Measurements from ENCODE around the gene RIPK1. TPM values are rescaled to one million over a fixed set of nuclear protein-coding genes. Genes with fewer than 3 reads are reported as not detected.
A peak's percentile ranks its signal among the peaks of the same experiment; 100 is the strongest.

Gene RIPK1
- total and polyA plus RNA-seq, 9 of the 15 experiments (the other 6 are each of a cell fraction or from before 2014, with no cell fraction given), result 3.8 to 24.9 (median 17.7) TPM

DNA sequence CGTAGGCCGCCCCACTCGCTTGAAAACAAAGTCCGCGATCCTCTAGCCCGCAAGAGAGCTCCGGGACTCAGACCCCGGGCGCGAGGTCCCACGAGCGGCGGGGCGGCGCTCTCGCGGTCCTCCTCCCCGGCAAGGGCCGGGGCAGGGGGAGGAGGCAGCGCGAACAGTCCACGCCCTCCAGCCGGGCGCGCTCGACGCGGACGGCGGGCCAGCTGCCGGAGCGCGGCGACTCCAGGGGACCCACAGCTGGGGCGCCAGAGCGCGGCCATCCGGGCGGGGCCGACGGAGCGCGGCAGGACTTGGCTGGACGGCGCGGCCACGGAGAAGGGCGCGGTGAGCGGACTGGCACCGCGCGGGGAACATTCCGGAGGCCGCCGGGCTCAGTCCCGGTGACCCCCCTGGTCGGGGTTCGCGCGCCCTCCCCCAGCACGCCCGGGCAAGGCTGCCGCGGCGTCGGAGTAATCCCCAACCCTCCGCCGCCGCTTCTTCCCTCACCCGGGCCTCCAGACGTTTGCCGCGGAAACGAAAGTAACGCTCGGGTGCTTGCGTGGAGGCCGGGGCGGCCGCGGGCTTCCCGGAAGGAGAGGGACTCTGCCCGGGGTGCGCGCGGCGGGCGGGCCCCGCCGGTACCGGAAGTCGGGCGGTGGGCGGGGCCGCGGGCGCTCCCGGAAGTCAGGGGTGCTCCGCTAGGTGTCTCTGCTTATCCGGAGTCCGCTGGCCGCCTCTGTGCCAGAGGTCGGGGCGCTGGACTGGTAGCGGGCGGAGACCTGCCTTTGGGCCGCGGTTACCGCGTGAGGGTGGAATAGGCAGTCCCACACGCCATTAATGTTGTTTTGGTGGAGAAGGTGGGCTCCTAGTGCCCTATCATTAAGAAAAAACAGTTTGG is at the start of gene RIPK1 (continued):
- TF ChIP-seq NFE2L1 (tag; IDR thresholded peaks at IDR 0.05; ENCODE audit: borderline replicate concordance, low read depth) (no peak), SP1 (CRISPR knock-in tag; IDR thresholded peaks at IDR 0.05) (peak; percentile 70), SRSF9 (IDR thresholded peaks at IDR 0.05; ENCODE audit: borderline replicate concordance, low read depth, low read length) (no peak), SMAD1 (IDR thresholded peaks at IDR 0.05; ENCODE audit: low read depth, low read length, partially characterized antibody) (peak; percentile 59), ZNF23 (CRISPR knock-in tag; IDR thresholded peaks at IDR 0.05) (no peak), C11orf30 (IDR thresholded peaks at IDR 0.05; ENCODE audit: low read depth) (0 out of 2 replicates have a peak, but pooled peaks have one; percentile 29), HNRNPLL (IDR thresholded peaks at IDR 0.05; ENCODE audit: low read depth, low read length, poor library complexity, severe bottlenecking) (peak; percentile 78), SRSF3 (IDR thresholded peaks at IDR 0.05; ENCODE audit: insufficient read depth, low read length) (peak; percentile 26; the same call in 1 of the 2 replicates), ZNF347 (CRISPR knock-in tag; IDR thresholded peaks at IDR 0.05; ENCODE audit: low read depth) (no peak), HDAC1 (IDR thresholded peaks at IDR 0.05) (peak in 1 of 2 experiments; percentile 17; a peak in 2 of 4 replicates), ZNF431 (CRISPR knock-in tag; IDR thresholded peaks at IDR 0.05) (peak; percentile 76; the same call in 1 of the 2 replicates), SMC3 (conservative IDR thresholded peaks at IDR 0.05; ENCODE audit: insufficient read depth, low read depth, low read length) (no peak; the same call in none of the 2 replicates), SMAD3 (CRISPR knock-in tag; conservative IDR thresholded peaks at IDR 0.05) (no peak), SOX6 (IDR thresholded peaks at IDR 0.05) (peak; percentile 48), WHSC1 (IDR thresholded peaks at IDR 0.05; ENCODE audit: low read length) (no peak), NFATC3 (IDR thresholded peaks at IDR 0.05) (no peak), YY1 (IDR thresholded peaks at IDR 0.05; ENCODE audit: borderline replicate concordance in 1 of 3, control insufficient read depth in 1 of 3, extremely low read depth in 1 of 3, insufficient read depth in 3 of 3, insufficient read length in 1 of 3, insufficient replicate concordance in 2 of 3, low read depth in 1 of 3, low read length in 2 of 3) (peak in 2 of 3 experiments; percentile 66 to 67)
- TF ChIP-seq, protein P1, sequence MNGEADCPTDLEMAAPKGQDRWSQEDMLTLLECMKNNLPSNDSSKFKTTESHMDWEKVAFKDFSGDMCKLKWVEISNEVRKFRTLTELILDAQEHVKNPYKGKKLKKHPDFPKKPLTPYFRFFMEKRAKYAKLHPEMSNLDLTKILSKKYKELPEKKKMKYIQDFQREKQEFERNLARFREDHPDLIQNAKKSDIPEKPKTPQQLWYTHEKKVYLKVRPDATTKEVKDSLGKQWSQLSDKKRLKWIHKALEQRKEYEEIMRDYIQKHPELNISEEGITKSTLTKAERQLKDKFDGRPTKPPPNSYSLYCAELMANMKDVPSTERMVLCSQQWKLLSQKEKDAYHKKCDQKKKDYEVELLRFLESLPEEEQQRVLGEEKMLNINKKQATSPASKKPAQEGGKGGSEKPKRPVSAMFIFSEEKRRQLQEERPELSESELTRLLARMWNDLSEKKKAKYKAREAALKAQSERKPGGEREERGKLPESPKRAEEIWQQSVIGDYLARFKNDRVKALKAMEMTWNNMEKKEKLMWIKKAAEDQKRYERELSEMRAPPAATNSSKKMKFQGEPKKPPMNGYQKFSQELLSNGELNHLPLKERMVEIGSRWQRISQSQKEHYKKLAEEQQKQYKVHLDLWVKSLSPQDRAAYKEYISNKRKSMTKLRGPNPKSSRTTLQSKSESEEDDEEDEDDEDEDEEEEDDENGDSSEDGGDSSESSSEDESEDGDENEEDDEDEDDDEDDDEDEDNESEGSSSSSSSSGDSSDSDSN (IDR thresholded peaks at IDR 0.05; ENCODE audit: borderline replicate concordance in 1 of 2, low read depth in 2 of 2, low read length in 2 of 2), result peak; percentile 81 to 89; a peak in 3 of 4 replicates
- TF ChIP-seq, protein P2, sequence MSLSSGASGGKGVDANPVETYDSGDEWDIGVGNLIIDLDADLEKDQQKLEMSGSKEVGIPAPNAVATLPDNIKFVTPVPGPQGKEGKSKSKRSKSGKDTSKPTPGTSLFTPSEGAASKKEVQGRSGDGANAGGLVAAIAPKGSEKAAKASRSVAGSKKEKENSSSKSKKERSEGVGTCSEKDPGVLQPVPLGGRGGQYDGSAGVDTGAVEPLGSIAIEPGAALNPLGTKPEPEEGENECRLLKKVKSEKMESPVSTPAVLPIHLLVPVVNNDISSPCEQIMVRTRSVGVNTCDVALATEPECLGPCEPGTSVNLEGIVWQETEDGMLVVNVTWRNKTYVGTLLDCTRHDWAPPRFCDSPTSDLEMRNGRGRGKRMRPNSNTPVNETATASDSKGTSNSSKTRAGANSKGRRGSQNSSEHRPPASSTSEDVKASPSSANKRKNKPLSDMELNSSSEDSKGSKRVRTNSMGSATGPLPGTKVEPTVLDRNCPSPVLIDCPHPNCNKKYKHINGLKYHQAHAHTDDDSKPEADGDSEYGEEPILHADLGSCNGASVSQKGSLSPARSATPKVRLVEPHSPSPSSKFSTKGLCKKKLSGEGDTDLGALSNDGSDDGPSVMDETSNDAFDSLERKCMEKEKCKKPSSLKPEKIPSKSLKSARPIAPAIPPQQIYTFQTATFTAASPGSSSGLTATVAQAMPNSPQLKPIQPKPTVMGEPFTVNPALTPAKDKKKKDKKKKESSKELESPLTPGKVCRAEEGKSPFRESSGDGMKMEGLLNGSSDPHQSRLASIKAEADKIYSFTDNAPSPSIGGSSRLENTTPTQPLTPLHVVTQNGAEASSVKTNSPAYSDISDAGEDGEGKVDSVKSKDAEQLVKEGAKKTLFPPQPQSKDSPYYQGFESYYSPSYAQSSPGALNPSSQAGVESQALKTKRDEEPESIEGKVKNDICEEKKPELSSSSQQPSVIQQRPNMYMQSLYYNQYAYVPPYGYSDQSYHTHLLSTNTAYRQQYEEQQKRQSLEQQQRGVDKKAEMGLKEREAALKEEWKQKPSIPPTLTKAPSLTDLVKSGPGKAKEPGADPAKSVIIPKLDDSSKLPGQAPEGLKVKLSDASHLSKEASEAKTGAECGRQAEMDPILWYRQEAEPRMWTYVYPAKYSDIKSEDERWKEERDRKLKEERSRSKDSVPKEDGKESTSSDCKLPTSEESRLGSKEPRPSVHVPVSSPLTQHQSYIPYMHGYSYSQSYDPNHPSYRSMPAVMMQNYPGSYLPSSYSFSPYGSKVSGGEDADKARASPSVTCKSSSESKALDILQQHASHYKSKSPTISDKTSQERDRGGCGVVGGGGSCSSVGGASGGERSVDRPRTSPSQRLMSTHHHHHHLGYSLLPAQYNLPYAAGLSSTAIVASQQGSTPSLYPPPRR (CRISPR knock-in tag; IDR thresholded peaks at IDR 0.05; ENCODE audit: borderline replicate concordance), result no peak; the same call in 1 of the 2 replicates
